GM18520 (cell line): Measurements from ENCODE around the gene BBS7.

Experiments
- ATAC-seq: cut with Tn5 transposase; IDR thresholded peaks from one replicate; pipeline ENCODE4 v1.9.1; 2021; ENCODE audit not compliant: unreplicated experiment

Gene BBS7

DNA sequence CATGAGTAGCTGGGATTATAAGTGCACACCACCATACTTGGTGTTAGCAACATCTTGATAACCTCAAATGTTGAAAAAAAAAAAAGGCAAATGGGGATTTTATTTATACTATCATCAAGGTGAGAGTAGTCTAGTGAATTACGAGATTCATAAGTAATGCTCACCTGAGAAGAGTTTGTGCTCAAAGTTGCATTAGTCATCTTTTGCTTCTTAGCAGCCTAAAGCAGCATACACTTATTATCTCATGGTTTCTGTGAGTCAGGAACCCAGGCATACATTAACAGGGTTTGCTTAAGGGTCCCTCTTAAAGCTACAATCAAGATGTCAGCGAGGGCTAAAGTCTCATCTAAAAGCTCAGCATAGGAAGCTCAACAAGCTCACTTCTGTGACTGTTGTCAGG is 77.3 kb downstream of the BBS7 start:
- no peak for ATAC-seq

DNA sequence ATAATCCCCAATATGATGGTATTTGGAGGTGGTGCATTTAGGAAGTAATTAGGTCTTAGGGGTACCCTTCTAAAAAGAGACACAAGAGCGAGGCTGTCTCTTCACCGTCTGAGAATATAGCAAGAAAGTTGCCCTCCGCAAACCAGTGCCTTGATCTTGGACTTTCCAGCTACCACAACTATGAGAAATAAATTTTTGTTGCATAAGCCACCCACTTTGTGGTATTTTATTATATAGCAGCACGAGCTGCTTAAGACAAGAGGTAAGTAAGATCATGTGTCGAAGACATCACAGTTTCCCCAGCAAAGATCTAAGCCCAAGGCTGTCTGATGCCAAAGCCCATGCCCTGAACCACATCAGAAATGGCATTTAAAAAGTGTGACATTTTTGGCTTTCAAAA is 78.8 kb downstream of the BBS7 start:
- no peak for ATAC-seq

DNA sequence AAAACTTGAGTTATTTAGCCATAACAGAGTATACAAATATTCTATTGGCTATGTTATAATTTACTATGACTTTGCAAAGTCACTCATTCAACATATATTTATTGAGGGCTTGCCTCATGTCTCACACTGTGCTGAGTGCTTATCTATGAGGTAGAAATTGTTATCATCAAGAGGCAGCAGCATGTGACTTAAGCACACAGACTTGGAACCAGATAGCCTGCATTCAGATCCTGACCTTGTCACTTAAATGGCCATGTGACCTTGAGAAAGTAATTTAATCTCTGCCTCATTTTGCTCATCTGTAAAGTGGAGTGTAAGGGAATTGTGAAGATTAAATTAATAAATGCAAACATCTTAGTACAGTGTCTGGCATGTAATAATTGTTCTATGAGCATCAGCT is 79.3 kb downstream of the BBS7 start:
- no peak for ATAC-seq

DNA sequence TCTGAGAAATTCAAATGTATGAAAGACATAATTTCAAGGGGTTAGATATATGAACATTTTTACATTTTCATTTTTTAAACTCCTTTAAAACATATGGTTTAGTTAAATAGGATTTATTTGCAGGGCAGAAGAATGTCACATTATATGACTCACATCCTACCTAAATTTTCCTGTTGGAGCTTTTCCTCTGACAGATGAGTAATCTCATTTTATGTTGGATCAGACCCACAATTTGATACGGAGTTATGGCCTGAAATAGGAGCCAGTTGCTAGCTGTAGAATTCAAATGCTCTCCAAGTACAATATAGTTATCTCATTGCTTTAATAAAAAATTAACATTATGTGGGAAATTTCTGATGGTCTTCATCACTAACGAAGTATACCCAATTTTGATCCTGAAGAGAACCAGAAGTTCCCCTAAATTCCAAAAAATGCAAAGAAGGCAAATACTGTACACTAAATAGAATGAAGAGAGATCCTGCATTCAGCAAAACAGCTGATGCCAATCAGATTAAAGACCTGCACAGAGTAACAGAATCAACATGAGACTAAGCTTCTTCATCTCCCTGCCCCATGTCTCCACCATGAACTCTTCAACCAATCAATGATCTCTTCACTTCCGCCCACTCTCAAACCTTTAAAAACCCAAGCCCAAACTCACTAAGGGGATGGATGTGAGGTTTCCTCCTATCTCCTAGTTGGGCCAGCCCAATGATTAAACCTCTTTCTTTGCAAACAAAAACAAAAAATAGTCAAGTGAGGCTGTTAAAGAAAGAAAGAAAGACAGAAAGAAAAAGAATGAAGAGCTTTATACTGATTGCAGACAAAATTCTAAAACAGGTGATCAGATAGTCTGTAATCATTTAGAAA is 80.1 kb downstream of the BBS7 start:
- ATAC-seq: no peak

DNA sequence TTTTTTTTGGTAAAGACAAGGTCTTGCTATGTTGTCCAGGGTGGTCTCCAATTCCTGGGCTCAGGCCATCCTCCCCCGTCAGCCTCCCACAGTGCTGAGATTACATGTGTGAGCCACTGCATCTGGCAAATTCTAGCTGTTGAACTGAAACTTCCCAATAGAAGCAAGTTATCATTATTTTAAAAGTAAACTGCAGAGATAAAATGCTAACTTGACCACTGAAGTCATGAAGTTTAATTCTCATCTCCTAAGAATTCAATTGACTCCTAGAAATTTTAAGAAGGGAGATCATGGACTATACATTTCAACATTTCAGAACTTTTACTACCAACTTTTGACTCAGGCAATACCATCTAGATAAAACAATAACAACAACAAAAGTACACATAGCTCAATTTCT is 80.8 kb downstream of the BBS7 start:
- ATAC-seq: no peak

DNA sequence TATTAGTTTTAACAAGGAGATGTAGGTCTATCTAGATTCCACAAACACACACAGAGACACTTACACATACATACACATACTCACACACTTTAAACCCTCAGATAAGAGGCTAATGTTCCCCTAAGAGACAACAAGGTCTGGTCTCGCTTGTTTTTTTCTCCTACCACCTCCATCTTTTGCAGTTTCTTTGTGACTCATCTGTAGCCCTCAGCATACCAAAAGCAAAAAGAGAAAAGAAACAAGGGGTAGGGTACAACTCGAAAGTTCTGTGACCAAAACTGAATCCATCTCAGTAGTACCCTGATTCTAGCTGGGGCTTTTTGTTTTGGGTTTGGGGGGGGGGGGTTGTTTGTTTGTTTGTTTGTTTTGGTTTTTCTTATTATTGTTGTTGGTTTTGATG is 81.4 kb downstream of the BBS7 start:
- peak; percentile 77 for ATAC-seq

DNA sequence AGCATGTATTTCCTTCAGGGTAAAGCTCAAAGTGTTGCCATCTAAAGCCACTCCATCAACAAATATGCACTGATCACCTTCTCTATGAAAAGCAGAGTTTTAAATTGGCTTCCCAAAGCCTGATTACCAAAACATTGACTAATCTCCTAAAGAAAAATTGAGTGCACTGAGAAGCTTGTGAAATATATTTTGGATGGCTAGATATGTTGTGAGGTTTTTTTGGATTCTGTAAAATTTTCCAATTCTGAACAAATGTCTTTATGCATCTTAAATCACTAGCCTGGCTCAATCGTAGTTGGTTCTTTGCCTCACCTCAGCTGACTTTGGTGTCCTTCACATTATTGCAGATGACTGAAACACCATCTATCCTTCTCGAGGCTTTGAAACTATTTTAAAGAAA is 84.1 kb downstream of the BBS7 start:
- ATAC-seq: no peak

DNA sequence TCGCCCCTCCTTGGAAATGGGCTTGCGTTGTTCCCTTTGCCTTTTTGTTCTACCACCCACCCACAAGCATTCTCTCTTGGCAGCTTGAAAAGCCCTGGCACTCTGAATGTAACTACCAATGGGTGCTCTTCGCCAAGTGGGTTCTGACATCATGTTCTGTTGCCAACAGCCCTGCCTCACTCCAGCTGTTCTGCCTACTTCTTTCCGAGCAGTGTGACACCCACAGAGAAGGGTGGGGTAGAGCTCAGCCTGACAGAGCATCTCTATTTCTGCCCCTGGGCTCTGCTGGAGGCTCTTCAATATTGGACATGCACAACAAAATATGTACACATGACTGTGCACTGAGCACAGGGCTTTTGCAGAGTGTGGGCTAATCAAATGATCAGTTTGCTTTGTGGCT is 84.8 kb downstream of the BBS7 start:
- ATAC-seq: no peak

DNA sequence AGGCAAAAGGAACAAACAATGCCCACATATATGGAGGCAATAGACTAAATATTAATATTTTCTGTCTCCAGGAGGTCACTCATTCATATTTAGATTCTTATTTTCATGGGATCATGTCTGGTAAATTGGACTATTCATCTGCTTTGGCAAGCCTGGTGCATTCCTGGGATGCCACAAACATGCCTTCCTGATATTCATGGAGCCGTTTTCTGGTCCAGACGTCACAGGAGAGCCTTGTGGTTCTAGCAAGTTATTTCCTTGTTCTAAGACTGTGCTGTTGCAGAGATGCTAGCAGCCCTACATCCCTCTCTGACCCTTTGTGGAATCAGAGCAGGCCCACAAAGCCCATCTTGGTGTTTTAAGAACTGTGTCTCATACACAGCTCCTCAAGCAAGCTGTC is 85.3 kb downstream of the BBS7 start:
- ATAC-seq: no peak

DNA sequence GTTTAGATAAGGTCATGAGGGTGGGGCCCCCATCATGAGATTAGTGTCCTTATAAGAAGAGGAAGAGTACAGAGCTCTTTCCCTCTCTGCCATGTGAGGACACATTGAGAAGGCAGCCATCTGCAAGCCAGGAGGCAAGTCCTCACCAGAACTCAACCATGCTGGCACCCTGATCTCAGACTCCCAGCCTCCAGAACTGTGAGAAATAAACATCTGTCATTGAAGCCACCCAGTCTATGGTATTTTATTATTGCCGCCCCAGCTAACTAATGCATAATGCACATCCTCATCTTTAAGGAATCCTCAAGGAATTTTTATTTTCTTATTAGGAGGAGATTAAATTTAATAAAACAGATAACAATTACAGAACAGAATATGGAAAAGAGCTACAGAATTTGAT is 85.9 kb downstream of the BBS7 start:
- no peak for ATAC-seq

DNA sequence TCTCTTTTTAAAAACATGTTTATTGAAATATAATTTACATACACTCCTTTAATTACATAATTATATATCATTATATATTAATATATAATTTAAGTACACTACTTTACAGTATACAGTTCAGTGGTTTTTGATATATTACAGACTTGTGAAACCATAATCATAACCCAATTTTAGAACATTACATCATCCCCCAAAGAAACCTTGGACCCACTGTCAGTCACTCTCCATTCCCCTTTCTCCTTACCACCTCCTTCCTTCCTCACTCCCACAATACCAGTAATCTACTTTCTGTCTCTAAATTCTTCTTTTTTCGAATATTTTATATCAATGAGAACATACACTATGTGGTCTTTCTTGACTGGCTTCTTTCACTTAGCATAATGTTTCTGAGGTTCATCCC is 87.1 kb downstream of the BBS7 start:
- ATAC-seq: no peak

DNA sequence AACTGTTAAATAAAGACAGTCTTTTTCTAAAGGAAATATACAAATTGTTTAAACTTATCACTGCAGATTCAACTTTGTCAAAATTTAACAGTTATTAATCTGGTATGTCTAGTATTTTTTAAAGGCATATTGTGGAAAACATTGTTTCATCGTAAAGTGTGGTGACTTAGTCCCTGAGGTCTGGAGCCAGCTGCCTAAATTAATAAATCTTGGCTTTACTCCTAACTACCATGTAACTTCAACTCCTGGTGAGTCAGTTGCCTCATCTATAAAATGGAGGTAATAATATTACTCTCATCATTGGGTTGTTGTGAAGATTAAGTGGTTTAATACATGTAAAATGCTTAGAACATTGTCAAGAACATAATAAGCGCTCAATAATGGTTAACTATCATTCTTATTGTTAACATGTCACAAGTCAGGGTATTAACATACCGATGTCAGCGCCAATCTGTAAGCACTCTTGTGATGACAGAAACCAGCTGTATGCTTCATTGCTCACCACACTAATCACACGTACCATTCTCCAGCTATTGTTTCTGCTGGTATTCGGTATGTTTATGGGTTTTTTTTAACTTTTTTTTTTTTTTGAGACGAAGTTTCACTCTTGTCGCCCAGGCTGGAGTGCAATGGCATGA is 91.2 kb downstream of the BBS7 start:
- ATAC-seq: no peak

DNA sequence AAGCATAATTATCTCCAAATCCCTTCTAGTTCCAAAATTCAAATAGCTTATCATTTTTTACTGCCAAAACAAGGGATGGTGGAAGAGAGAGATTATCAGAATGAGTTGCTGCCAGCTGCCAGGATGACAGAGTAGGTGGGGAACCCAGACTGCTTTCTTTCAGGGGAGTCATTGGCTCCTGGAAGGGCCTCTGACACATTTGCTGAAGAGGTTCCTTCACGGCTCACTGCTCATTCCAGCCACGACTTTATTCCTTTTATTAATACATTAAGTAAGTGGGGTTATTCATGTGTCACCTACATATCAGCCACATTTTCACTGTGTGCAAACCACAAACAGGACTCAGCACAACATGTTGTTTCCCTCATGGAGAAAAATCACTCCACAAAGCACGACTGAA is 92.6 kb downstream of the BBS7 start:
- ATAC-seq: no peak

DNA sequence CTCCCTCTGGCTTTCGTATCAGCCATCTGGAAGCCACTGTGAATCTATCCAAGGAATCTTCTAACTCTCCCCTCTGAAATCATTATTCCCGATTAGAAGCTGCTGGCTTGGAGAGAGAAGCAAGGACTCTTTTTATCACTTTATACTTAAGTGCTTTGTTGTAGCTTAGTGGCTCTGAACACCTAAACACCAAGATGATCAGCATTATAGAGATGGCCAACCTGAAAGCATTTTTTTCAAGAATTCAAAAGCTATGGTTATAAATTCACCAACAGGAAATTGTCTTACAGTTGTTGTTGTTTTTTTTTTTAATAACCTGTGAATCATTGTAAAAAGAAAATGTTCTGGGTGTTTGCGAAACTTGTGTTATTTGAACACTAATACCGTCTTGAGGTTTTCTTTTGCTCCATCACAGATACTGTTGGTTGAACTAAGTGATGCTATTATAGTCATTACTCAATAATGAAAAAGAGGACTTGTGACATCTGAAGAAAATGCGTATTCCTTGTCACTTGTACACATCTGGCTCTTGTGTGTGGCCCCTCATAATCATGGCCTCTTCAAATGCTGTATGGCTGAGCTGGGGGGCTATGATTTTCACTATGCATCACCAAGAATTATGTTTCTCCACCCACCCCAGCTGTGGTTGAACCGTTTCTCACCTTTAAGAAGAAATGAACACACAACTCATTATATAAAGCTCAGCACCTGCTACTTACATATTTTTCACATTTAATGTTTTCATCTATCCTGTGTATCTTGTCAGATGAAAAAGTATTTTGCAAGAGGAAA is 93.5 kb downstream of the BBS7 start:
- ATAC-seq: no peak
